Activated T-helper 17 cell treated with anti-CD3 and anti-CD28 coated beads, Interleukin-2, amount 50 U/mL, for 72 hours (primary cell): ENCODE measurements around the gene CST7. TPM values are rescaled to one million over a fixed set of nuclear protein-coding genes. Genes with fewer than 3 reads are reported as not detected.
A peak's percentile ranks its signal among the peaks of the same experiment; 100 is the strongest.
"Not testable (repeated sequence)": the region's sequence is repeated elsewhere in the genome, so short reads cannot be mapped to it uniquely, and the experiment has no call there.

Source experiments
- ATAC-seq: fragments of 150-1000 bp; cut with Tn5 transposase; replicated peaks from 2 replicates; pipeline ENCODE4 v1.10.0; 2021; ENCODE audit warnings: mild to moderate bottlenecking, moderate library complexity
- H3K27ac Mint-ChIP-seq: one replicate; pipeline ENCODE4 v1.8.0; 2022; ENCODE audit warnings: mixed read lengths
- H3K27me3 Mint-ChIP-seq: one replicate; pipeline ENCODE4 v1.8.0; 2022; ENCODE audit warnings: mixed read lengths
- H3K36me3 Mint-ChIP-seq: one replicate; pipeline ENCODE4 v1.8.0; 2022; ENCODE audit warnings: low read depth, mild to moderate bottlenecking, mixed read lengths
- H3K4me1 Mint-ChIP-seq: one replicate; pipeline ENCODE4 v1.8.0; 2022; ENCODE audit warnings: mixed read lengths
- H3K4me3 Mint-ChIP-seq: one replicate; pipeline ENCODE4 v1.8.0; 2022; ENCODE audit warnings: mild to moderate bottlenecking, mixed read lengths
- H3K9me3 Mint-ChIP-seq: one replicate; pipeline ENCODE4 v1.8.0; 2022; ENCODE audit warnings: mixed read lengths
- total RNA-seq, 2 donors: library from RNA; stranded (reverse); gene quantifications; one replicate each; pipeline ENCODE4 v1.2.3, GENCODE V29; 2022

Gene CST7
- total RNA-seq, 2 donors from 2014 or later, result 38.2 to 41.7 TPM

- Mint-ChIP-seq H3K4me1 (peaks cover 18% of the 10 kb centered on the region), H3K36me3 (no peaks in the 10 kb centered on the region), H3K27ac (no peak overlapping the region), H3K4me3 (no peak overlapping the region), H3K9me3 (peaks cover 5% of the 10 kb centered on the region), H3K27me3 (no peaks in the 10 kb centered on the region)
- peak; percentile 79 for ATAC-seq
Observed at GRCh38 chr20:24935766-24936525, 13.1 kb upstream of the CST7 start.

- ATAC-seq, result no peak
- H3K9me3 Mint-ChIP-seq, result peaks cover 5% of the 10 kb centered on the region
Observed at GRCh38 chr20:24936526-24937407, 12.3 kb upstream of the CST7 start.

GRCh38 chr20:24937579-24937978 lies 11.5 kb upstream of the CST7 start:
- ATAC-seq, result no peak
- H3K4me1 Mint-ChIP-seq, result peaks cover 5% of the 10 kb centered on the region
- H3K36me3 Mint-ChIP-seq, result no peaks in the 10 kb centered on the region
- H3K27me3 Mint-ChIP-seq, result no peaks in the 10 kb centered on the region
- H3K4me3 Mint-ChIP-seq, result no peak overlapping the region
- H3K27ac Mint-ChIP-seq, result no peak overlapping the region
- H3K9me3 Mint-ChIP-seq, result peaks cover 5% of the 10 kb centered on the region

More at GRCh38 chr20:24936526-24937407, 12.3 kb upstream of the CST7 start:
- no peaks in the 10 kb centered on the region for H3K27me3 Mint-ChIP-seq
- peaks cover 11% of the 10 kb centered on the region for H3K4me1 Mint-ChIP-seq
- no peaks in the 10 kb centered on the region for H3K36me3 Mint-ChIP-seq
- no peak overlapping the region for H3K27ac Mint-ChIP-seq
- no peak overlapping the region for H3K4me3 Mint-ChIP-seq

GRCh38 chr20:24938498-24938897 lies 10.6 kb upstream of the CST7 start:
- H3K27ac Mint-ChIP-seq, result no peak overlapping the region
- H3K4me3 Mint-ChIP-seq, result no peak overlapping the region
- no peaks in the 10 kb centered on the region for H3K27me3 Mint-ChIP-seq
- ATAC-seq, result no peak
- H3K36me3 Mint-ChIP-seq, result no peaks in the 10 kb centered on the region
- H3K9me3 Mint-ChIP-seq, result peaks cover 5% of the 10 kb centered on the region
- no peaks in the 10 kb centered on the region for H3K4me1 Mint-ChIP-seq

- Mint-ChIP-seq H3K27ac (no peak overlapping the region), H3K4me1 (no peaks in the 10 kb centered on the region), H3K9me3 (peaks cover 5% of the 10 kb centered on the region), H3K4me3 (no peak overlapping the region), H3K36me3 (no peaks in the 10 kb centered on the region), H3K27me3 (no peaks in the 10 kb centered on the region)
- ATAC-seq, result no peak
Observed at GRCh38 chr20:24939036-24939435, 10.0 kb upstream of the CST7 start.

- Mint-ChIP-seq H3K4me1 (peaks cover 7% of the 10 kb centered on the region), H3K27ac (no peak overlapping the region), H3K27me3 (no peaks in the 10 kb centered on the region), H3K9me3 (peaks cover 11% of the 10 kb centered on the region), H3K36me3 (no peaks in the 10 kb centered on the region), H3K4me3 (no peak overlapping the region)
- ATAC-seq, result no peak
Observed at GRCh38 chr20:24942679-24943078, 6.4 kb upstream of the CST7 start.

- H3K36me3 Mint-ChIP-seq, result no peaks in the 10 kb centered on the region
- peaks cover 12% of the 10 kb centered on the region for H3K4me1 Mint-ChIP-seq
- H3K9me3 Mint-ChIP-seq, result peaks cover 11% of the 10 kb centered on the region
- H3K4me3 Mint-ChIP-seq, result no peak overlapping the region
- no peak for ATAC-seq
- H3K27me3 Mint-ChIP-seq, result no peaks in the 10 kb centered on the region
- H3K27ac Mint-ChIP-seq, result no peak overlapping the region
Observed at GRCh38 chr20:24943196-24943595, 5.9 kb upstream of the CST7 start.

GRCh38 chr20:24943731-24944130 lies 5.3 kb upstream of the CST7 start:
- H3K36me3 Mint-ChIP-seq, result no peaks in the 10 kb centered on the region
- H3K27ac Mint-ChIP-seq, result no peak overlapping the region
- ATAC-seq, result no peak
- H3K27me3 Mint-ChIP-seq, result no peaks in the 10 kb centered on the region
- H3K4me3 Mint-ChIP-seq, result no peak overlapping the region
- H3K9me3 Mint-ChIP-seq, result peaks cover 11% of the 10 kb centered on the region
- H3K4me1 Mint-ChIP-seq, result peaks cover 17% of the 10 kb centered on the region

GRCh38 chr20:24946376-24946775 lies 2.7 kb upstream of the CST7 start:
- not testable (repeated sequence) for H3K27me3 Mint-ChIP-seq, H3K36me3 Mint-ChIP-seq, H3K9me3 Mint-ChIP-seq, H3K4me3 Mint-ChIP-seq, H3K27ac Mint-ChIP-seq, ATAC-seq
- peaks cover 25% of the 10 kb centered on the region for H3K4me1 Mint-ChIP-seq

- not testable (repeated sequence) for H3K36me3 Mint-ChIP-seq, ATAC-seq, H3K27me3 Mint-ChIP-seq, H3K9me3 Mint-ChIP-seq
- H3K4me3 Mint-ChIP-seq, result peak overlapping the region; percentile 85
- peaks cover 29% of the 10 kb centered on the region for H3K4me1 Mint-ChIP-seq
- H3K27ac Mint-ChIP-seq, result peak overlapping the region; percentile 95
Observed at GRCh38 chr20:24948396-24948938, 602 bp upstream of the CST7 start.

GRCh38 chr20:24949756-24950127 lies 673 bp downstream of the CST7 start:
- Mint-ChIP-seq H3K27me3 (no peaks in the 10 kb centered on the region), H3K27ac (peak overlapping the region; percentile 95), H3K4me1 (peaks cover 29% of the 10 kb centered on the region), H3K9me3 (peaks cover 6% of the 10 kb centered on the region), H3K4me3 (peak overlapping the region; percentile 85), H3K36me3 (peaks cover 20% of the 10 kb centered on the region)
- peak; percentile 26 for ATAC-seq

GRCh38 chr20:24950128-24950835 lies 1.2 kb downstream of the CST7 start:
- ATAC-seq, result no peak
- Mint-ChIP-seq H3K4me1 (peaks cover 34% of the 10 kb centered on the region), H3K27me3 (no peaks in the 10 kb centered on the region), H3K27ac (peak overlapping the region; percentile 95), H3K36me3 (peaks cover 25% of the 10 kb centered on the region), H3K9me3 (peaks cover 6% of the 10 kb centered on the region), H3K4me3 (peak overlapping the region; percentile 85)

GRCh38 chr20:24950836-24951525 lies 1.9 kb downstream of the CST7 start:
- peaks cover 29% of the 10 kb centered on the region for H3K4me1 Mint-ChIP-seq
- no peak for ATAC-seq
- H3K36me3 Mint-ChIP-seq, result peaks cover 30% of the 10 kb centered on the region

More at GRCh38 chr20:24950836-24951525, 1.9 kb downstream of the CST7 start:
- peak overlapping the region; percentile 46 for H3K27ac Mint-ChIP-seq
- H3K4me3 Mint-ChIP-seq, result peak overlapping the region; percentile 85
- no peaks in the 10 kb centered on the region for H3K27me3 Mint-ChIP-seq
- H3K9me3 Mint-ChIP-seq, result peaks cover under 1% of the 10 kb centered on the region
